ENCODE data around the gene OR7G3.
A peak's percentile ranks its signal among the peaks of the same experiment; 100 is the strongest.

Gene OR7G3

GRCh38 chr19:9126900-9127405, at the start of gene OR7G3:
Gene OR7G3, minus strand, starts transcription at chr19:9126950. Its CDS starts 0 bp downstream, at chr19:9126950.
- intact Hi-C loops (cut with DNase I): no loop called here
- no peak for DNase-seq

- intact Hi-C loops (cut with DNase I): no loop called here
Measured at GRCh38 chr19:9175326-9175725, 48.6 kb upstream of the OR7G3 start.

GRCh38 chr19:9171393-9171991, 44.7 kb upstream of the OR7G3 start:
- peak in 1 of 42 donors; percentile 13 for DNase-seq
- intact Hi-C loops (cut with DNase I): no loop called here

More at GRCh38 chr19:9175326-9175725, 48.6 kb upstream of the OR7G3 start:
- no peak for DNase-seq

- no peak for DNase-seq
- intact Hi-C loops (cut with DNase I): no loop called here
Measured at GRCh38 chr19:9166846-9167245, 40.1 kb upstream of the OR7G3 start.

- intact Hi-C loops (cut with DNase I): no loop called here
- no peak for DNase-seq
Measured at GRCh38 chr19:9165261-9165660, 38.5 kb upstream of the OR7G3 start.

- intact Hi-C loops (cut with DNase I): no loop called here
- DNase-seq: peak in 1 of 42 donors; percentile 22
Measured at GRCh38 chr19:9161427-9161826, 34.7 kb upstream of the OR7G3 start.

GRCh38 chr19:9159891-9160290, 33.1 kb upstream of the OR7G3 start:
- peak in 2 of 42 donors; percentile 1 to 7 for DNase-seq
- intact Hi-C loops (cut with DNase I): no loop called here

GRCh38 chr19:9156304-9156703, 29.6 kb upstream of the OR7G3 start:
- intact Hi-C loops (cut with DNase I): no loop called here
- DNase-seq: peak in 1 of 42 donors; percentile 17

GRCh38 chr19:9155591-9155990, 28.8 kb upstream of the OR7G3 start:
- intact Hi-C loops (cut with DNase I): no loop called here

GRCh38 chr19:9151367-9151766, 24.6 kb upstream of the OR7G3 start:
- no peak for DNase-seq
- intact Hi-C loops (cut with DNase I): no loop called here

More at GRCh38 chr19:9155591-9155990, 28.8 kb upstream of the OR7G3 start:
- DNase-seq: peak in 1 of 42 donors; percentile 14

- intact Hi-C loops (cut with DNase I): no loop called here
- no peak for DNase-seq
Measured at GRCh38 chr19:9150650-9151049, 23.9 kb upstream of the OR7G3 start.

GRCh38 chr19:9149997-9150396, 23.2 kb upstream of the OR7G3 start:
- no peak for DNase-seq
- intact Hi-C loops (cut with DNase I): no loop called here

GRCh38 chr19:9148697-9149096, 21.9 kb upstream of the OR7G3 start:
- intact Hi-C loops (cut with DNase I): no loop called here
- DNase-seq: no peak

- intact Hi-C loops (cut with DNase I): no loop called here
- DNase-seq: peak in 1 of 42 donors; percentile 21
Measured at GRCh38 chr19:9146882-9147281, 20.1 kb upstream of the OR7G3 start.

GRCh38 chr19:9144920-9145319, 18.2 kb upstream of the OR7G3 start:
- no peak for DNase-seq
- intact Hi-C loops (cut with DNase I): no loop called here

GRCh38 chr19:9140159-9140874, 13.6 kb upstream of the OR7G3 start, which contains the start of gene ZNF317:
Gene ZNF317, plus strand, starts transcription at chr19:9140397. Its CDS starts 15,620 bp downstream, at chr19:9156017.
- DNase-seq: peak; percentile 84 to 97 (median 93)
- intact Hi-C loops (cut with DNase I): no loop called here

GRCh38 chr19:9139609-9140158, 12.9 kb upstream of the OR7G3 start:
- peak in 9 of 42 donors; percentile 4 to 44 (median 17) for DNase-seq
- intact Hi-C loops (cut with DNase I): no loop called here

GRCh38 chr19:9132422-9132821, 5.7 kb upstream of the OR7G3 start:
- DNase-seq: peak in 1 of 42 donors; percentile 7
- intact Hi-C loops (cut with DNase I): no loop called here

GRCh38 chr19:9130965-9131364, 4.2 kb upstream of the OR7G3 start:
- intact Hi-C loops (cut with DNase I): no loop called here
- no peak for DNase-seq

GRCh38 chr19:9128171-9128570, 1.4 kb upstream of the OR7G3 start:
- intact Hi-C loops (cut with DNase I): no loop called here
- DNase-seq: no peak
